HG02884 (cell line): Measurements from ENCODE around the gene SLC16A4.

Experiments
- ATAC-seq: cut with Tn5 transposase; IDR thresholded peaks from one replicate; pipeline ENCODE4 v1.9.1; 2021; ENCODE audit warnings: mild to moderate bottlenecking, moderate library complexity; ENCODE audit not compliant: unreplicated experiment

The SLC16A4 gene

GRCh38 chr1:110361856-110362255, 29.0 kb downstream of the SLC16A4 start:
- ATAC-seq: no peak

GRCh38 chr1:110360431-110360830, 30.4 kb downstream of the SLC16A4 start:
- no peak for ATAC-seq

- ATAC-seq: no peak
Observed at GRCh38 chr1:110356379-110356778, 34.4 kb downstream of the SLC16A4 start.

GRCh38 chr1:110355321-110355720, 35.5 kb downstream of the SLC16A4 start:
- no peak for ATAC-seq

- no peak for ATAC-seq
Observed at GRCh38 chr1:110350360-110350759, 40.5 kb downstream of the SLC16A4 start.

GRCh38 chr1:110348771-110349170, 42.1 kb downstream of the SLC16A4 start:
- no peak for ATAC-seq

GRCh38 chr1:110348050-110348449, 42.8 kb downstream of the SLC16A4 start:
- no peak for ATAC-seq

GRCh38 chr1:110347182-110347893, 43.5 kb downstream of the SLC16A4 start:
- no peak for ATAC-seq

GRCh38 chr1:110346690-110347089, 44.1 kb downstream of the SLC16A4 start:
- ATAC-seq: no peak

- no peak for ATAC-seq
Observed at GRCh38 chr1:110345480-110345879, 45.3 kb downstream of the SLC16A4 start.

- ATAC-seq: no peak
Observed at GRCh38 chr1:110344152-110344551, 46.7 kb downstream of the SLC16A4 start.

GRCh38 chr1:110343249-110343648, 47.6 kb downstream of the SLC16A4 start:
- ATAC-seq: no peak

GRCh38 chr1:110341872-110342331, 48.9 kb downstream of the SLC16A4 start:
- no peak for ATAC-seq

- ATAC-seq: no peak
Observed at GRCh38 chr1:110341146-110341871, 49.5 kb downstream of the SLC16A4 start.

GRCh38 chr1:110340207-110340468, 50.7 kb downstream of the SLC16A4 start:
- no peak for ATAC-seq

GRCh38 chr1:110339407-110340206, 51.2 kb downstream of the SLC16A4 start:
- no peak for ATAC-seq

- ATAC-seq: peak; percentile 64
Observed at GRCh38 chr1:110338886-110339406, 51.9 kb downstream of the SLC16A4 start, which contains the start of gene RBM15. RBM15 (plus strand) TSS chr1:110339377; CDS start chr1:110339406, 29 bp downstream.

GRCh38 chr1:110338309-110338885, 52.4 kb downstream of the SLC16A4 start:
- peak; percentile 68 for ATAC-seq

GRCh38 chr1:110337704-110338308, 53.0 kb downstream of the SLC16A4 start:
- ATAC-seq: no peak

- ATAC-seq: no peak
Observed at GRCh38 chr1:110336300-110337039, 54.4 kb downstream of the SLC16A4 start.
